DOHH2 (cell line): Measurements from ENCODE around the gene FOXP2.

Experiments
- CTCF ChIP-seq: fragments of 200-600 bp; sonication (generic); IDR thresholded peaks from one replicate; pipeline ENCODE4 v1.5.1; 2014; ENCODE audit warnings: antibody characterized with exemption, mild to moderate bottlenecking, low read depth, low read length; ENCODE audit not compliant: poor library complexity, severe bottlenecking
- EZH2phosphoT487 ChIP-seq: fragments of 200-600 bp; sonication (generic); IDR thresholded peaks from 2 replicates; pipeline ENCODE4 v1.6.1; 2017; ENCODE audit warnings: borderline replicate concordance, mild to moderate bottlenecking, antibody characterized with exemption, low read length, moderate library complexity, mixed read lengths

DNA sequence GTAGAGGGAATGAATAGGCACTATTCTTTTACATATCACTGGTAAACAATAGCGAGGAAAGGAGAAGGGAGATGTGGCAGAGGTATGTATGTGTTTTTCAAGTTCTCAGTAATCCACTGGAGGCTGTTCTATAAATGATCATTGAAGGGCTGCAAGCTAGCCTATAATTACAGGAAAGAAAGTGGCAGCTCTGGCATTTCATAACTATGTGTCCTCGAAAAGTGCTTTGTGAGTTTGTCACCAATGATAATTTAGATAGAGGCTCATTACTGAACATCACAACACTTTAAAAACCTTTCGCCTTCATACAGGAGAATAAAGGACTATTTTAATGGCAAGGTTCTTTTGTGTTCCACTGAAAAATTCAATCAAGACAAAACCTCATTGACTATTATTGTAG lies 235.1 kb downstream of the FOXP2 start:
- TF ChIP-seq CTCF (no peak), EZH2phosphoT487 (no peak)
